GM19468 (cell line): ENCODE measurements around the gene SKIC2.
"Not testable (repeated sequence)": the region's sequence is repeated elsewhere in the genome, so short reads cannot be mapped to it uniquely, and the experiment has no call there.

Experiments
- ATAC-seq: cut with Tn5 transposase; IDR thresholded peaks from one replicate; pipeline ENCODE4 v1.9.1; 2021; ENCODE audit warnings: mild to moderate bottlenecking, moderate library complexity, moderate number of reproducible peaks; ENCODE audit not compliant: unreplicated experiment; ENCODE audit errors: extremely low read depth

Gene SKIC2

DNA sequence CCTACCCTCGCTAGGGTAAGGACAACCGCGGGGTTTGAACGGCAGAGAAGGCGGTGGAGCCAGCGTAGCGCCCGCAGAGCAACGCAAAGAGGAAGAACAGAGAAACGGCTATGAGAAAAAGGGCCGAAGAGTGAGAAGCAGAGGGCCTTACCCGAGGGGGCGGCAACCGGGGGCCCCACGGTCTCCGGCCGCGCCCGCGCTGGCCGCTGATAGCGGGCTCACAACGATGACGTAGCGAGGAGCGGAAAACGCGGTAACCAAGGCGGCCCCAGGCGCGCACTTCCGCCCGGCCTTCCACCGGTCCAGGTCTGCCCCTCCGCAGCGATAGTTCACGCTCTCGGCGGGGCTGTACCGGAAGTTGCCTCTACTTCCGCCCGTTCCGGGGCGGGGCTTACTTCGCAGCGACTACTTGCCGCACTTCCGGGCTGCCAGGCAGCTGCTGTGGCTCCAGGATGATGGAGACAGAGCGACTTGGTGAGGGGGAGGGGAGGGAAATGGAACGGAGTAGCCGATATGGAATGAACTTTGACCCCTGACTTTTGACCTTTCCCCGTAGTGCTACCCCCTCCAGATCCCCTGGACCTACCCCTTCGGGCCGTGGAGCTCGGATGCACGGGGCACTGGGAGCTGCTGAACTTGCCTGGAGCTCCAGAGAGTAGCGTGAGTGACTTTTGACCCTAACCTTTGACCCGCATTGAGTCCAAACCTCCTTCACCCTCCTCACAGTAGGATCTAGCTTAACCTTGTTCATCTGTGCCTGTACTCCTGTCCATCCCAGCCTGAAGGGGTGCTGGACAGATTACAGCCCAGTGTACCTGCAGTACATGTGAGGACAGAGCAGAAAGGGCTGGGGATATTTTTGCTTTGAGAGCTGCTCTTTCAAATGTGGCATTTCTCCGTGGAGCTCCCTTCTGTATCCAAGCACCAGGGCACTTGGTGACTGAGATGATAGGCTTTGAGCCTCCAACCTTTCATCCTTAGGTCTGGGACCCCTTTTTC is at the start of gene SKIC2, which contains the start of gene NELFE:
SKIC2 (plus strand) TSS at position 435 of the 999 bp plus-strand sequence; CDS start at position 453, 18 bp downstream.
NELFE (minus strand) TSS at position 231 of the 999 bp plus-strand sequence. CDS start 525 bp downstream, outside the sequence.
- peak; percentile 94 for ATAC-seq

DNA sequence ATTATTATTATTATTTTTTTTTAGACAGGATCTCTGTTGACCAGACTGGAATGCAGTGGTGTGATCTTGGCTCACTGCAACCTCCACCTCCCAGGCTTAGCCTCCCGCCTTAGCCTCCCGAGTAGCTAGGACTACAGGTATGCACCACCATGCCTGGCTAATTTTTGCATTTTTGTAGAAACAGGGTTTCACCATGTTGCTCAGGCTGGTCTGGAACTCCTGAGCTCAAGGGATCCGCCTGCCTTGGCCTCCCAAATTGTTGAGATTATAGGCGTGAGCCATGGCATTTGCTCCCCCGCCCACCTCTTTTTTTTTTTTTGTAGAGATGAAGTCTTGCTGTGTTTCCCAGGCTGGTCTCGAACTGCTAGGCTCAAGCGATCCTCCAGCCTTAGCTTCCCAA is 49.7 kb upstream of the SKIC2 start:
- ATAC-seq = not testable (repeated sequence)

DNA sequence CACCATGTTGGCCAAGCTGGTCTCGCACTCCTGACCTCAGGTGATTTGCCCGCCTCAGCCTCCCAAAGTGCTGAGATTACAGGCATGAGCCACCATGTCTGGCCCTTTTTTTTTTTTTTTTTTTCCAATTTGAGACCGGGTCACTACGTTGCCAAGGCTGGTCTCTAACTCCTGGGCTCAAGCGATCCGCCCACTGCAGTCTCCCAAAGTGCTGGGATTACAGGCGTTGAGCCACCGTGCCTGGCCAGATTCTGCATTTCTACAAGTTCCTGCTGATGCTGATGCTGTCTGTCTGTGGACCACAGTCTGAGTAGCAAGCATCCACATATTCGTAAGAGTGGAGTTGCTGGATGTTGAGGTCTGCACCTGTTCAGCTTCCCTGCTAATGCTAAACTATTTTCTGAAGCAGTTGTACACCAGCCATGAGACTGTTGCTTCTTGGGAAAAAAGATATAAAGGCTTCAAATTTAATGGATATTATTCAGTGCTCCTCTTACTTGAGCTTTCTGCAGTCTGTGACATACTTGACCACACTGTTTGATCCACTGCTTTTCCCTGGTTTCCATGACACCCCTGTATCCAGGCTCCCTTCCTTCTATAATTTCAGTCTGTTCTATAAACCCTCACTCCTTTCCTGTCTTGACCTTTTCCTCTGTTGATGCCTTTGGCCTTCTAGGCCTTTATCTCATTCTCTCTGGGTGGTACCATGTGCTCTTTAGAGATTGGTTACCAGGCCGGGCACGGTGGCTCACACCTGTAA is 47.0 kb upstream of the SKIC2 start:
- no peak for ATAC-seq

- no peak for ATAC-seq
Observed at GRCh38 chr6:31915351-31915750, 43.6 kb upstream of the SKIC2 start.

DNA sequence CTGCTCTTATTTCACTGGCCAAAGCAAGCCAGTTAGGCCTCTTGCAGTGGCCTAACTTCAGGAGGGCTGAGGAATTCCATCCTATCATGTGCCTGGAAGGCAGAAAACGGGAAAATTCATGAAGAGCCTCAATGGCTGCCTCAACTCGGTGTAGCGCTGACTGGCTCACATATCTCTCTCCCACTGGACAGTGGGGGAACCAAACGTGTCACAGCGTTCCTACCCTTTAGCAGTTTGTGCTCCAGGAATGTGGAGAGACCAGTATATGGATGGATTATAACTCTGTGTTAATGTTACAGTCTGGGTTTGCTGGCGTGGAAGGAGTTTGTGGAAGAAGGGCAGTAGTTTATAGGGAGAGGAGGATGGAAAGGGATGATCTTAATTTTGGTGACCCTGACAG is 43.2 kb upstream of the SKIC2 start:
- no peak for ATAC-seq

- no peak for ATAC-seq
Observed at GRCh38 chr6:31918069-31918720, 40.8 kb upstream of the SKIC2 start.

GRCh38 chr6:31919624-31920303 is 39.2 kb upstream of the SKIC2 start:
- ATAC-seq = no peak

DNA sequence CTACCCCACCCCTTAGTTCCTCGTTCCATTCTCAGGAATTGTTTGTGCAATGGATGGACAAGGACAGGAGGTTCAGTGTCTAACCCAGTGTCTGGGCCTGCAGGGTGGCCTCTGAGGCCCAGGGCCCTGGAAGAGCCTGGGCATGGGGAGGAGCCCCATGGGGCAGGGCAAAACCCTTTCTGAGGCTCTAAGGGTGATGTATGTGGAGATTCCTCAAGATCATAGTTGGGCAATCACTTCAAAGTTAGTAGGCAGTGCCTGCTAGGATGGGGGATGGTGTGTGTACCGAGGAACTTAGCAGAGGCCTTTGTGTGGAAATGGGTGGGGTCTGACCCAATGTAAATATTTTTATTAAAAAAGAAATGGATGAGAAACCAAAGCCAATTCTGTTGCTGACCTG is 38.2 kb upstream of the SKIC2 start:
- ATAC-seq = no peak

GRCh38 chr6:31922942-31923341 is 36.0 kb upstream of the SKIC2 start:
- ATAC-seq = no peak

DNA sequence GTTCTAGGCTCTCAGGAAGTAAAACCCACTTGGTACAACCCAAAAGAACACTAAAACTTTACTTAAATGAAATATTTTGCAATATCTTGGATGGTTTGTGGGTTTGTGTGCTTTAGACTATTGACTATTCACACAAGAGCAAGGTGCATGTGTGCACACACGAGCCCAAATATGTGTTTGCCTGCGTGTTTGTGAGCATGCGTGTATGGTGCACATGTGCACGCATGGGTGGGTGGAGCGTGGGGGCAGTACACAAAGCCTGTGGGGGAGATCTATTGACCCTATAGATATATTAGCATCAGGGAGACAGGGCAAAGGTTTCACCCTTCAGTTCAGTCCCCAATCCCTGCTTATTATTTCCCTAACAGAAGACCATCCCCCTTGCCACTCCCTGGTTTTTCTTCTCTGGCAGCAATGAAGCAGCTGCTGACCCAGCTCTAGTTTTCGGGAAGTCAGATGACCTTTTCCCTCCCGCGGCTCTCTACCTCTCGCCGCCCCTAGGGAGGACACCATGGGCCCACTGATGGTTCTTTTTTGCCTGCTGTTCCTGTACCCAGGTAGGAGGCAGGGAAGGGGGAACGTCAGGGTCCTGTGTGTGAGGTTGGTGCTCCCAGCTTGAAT is 31.6 kb upstream of the SKIC2 start, which contains the start of gene C2:
C2 (plus strand) TSS at position 476 of the 621 bp plus-strand sequence; CDS start at position 512, 36 bp downstream.
- ATAC-seq = no peak

GRCh38 chr6:31927863-31928671 is 30.9 kb upstream of the SKIC2 start:
- no peak for ATAC-seq

- ATAC-seq = no peak
Observed at GRCh38 chr6:31928672-31928939, 30.4 kb upstream of the SKIC2 start.

- ATAC-seq = no peak
Observed at GRCh38 chr6:31930962-31931361, 28.0 kb upstream of the SKIC2 start.

DNA sequence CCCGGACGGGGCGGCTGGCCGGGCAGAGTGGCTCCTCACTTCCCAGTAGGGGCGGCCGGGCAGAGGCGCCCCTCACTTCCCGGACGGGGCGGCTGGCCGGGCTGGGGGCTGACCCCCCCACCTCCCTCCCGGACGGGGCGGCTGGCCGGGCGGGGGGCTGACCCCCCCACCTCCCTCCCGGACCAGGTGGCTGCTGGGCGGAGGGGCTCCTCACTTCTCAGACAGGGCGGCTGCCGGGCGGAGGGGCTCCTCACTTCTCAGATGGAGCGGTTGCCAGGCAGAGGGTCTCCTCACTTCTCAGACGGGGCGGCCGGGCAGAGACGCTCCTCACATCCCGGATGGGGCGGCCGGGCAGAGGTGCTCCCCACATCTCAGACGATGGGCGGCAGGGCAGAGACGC is 26.8 kb upstream of the SKIC2 start:
- ATAC-seq = not testable (repeated sequence)

GRCh38 chr6:31933537-31933936 is 25.4 kb upstream of the SKIC2 start:
- ATAC-seq = no peak

DNA sequence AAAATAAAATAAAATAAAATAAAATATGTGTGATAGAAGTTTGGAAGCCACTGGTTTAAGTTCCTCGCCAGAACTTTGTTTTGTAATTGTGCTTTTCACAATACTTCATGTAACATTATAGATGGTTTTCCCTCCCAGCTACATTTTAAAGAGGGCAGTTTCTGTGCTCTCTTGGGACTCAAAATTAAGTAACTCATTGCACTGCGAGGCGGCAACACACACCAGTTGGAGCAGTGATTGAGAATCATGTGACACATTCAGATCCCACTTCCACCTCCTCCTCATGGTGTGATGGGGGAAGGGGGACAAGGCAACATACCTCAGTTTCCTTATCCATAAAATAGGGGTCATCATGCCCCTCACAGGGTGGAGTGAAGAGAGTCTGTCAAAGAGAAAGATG is 24.0 kb upstream of the SKIC2 start:
- no peak for ATAC-seq

GRCh38 chr6:31935823-31936222 is 23.2 kb upstream of the SKIC2 start:
- no peak for ATAC-seq

- ATAC-seq = no peak
Observed at GRCh38 chr6:31940256-31940664, 18.7 kb upstream of the SKIC2 start.

GRCh38 chr6:31943742-31944141 is 15.2 kb upstream of the SKIC2 start:
- ATAC-seq = no peak
